Thyroid gland (tissue), 4 donors: Measurements from ENCODE around the gene PAX1. TPM values are rescaled to one million over a fixed set of nuclear protein-coding genes. Genes with fewer than 3 reads are reported as not detected.

Experiments used
- DNase-seq, 2 donors: peaks; one replicate each; pipeline ENCODE4 v3.0.0-alpha.2; 2019
- H3K27ac ChIP-seq, 3 donors: fragments of 200-600 bp; sonication (generic); 1 replicate in 2 of 3; 2 replicates in 1 of 3; pipeline ENCODE4 v1.5.1; 2016 to 2019; ENCODE audit warnings: mild to moderate bottlenecking in 1 of 3, moderate library complexity in 1 of 3
- H3K27me3 ChIP-seq: fragments of 200-600 bp; sonication (generic); one replicate; pipeline ENCODE4 v1.5.1; 2019
- H3K36me3 ChIP-seq, 2 donors: fragments of 200-600 bp; sonication (generic); one replicate each; pipeline ENCODE4 v1.5.1; 2016 to 2019
- H3K4me1 ChIP-seq, 2 donors: fragments of 200-600 bp; sonication (generic); one replicate each; pipeline ENCODE4 v1.5.1; 2017 to 2019
- H3K4me3 ChIP-seq, 3 donors: fragments of 200-600 bp; sonication (generic); replicated peaks in 1 of 3; 1 replicate in 2 of 3; 2 replicates in 1 of 3; pipeline ENCODE4 v1.5.1; 2016; ENCODE audit warnings: mild to moderate bottlenecking in 1 of 3
- H3K9me3 ChIP-seq: fragments of 200-600 bp; sonication (generic); one replicate; pipeline ENCODE4 v1.5.1; 2017
- POLR2A ChIP-seq, 2 donors: fragments of 450-650 bp; IDR thresholded peaks; one replicate each; pipeline ENCODE4 v1.6.1; 2017; ENCODE audit warnings: antibody characterized with exemption in 2 of 2, mild to moderate bottlenecking in 2 of 2, moderate library complexity in 1 of 2
- WGBS, 2 donors: methylation state at CpG; one replicate each; pipeline ENCODE4 v1.1.5; 2017; 5-methylcytosine and 5-hydroxymethylcytosine counted together
- intact Hi-C: fragments of 100-400 bp; cut with DNase I; formaldehyde crosslinking; loops from one replicate; pipeline ENCODE4 v1.15.1; 2023
- total RNA-seq, 4 donors: library from RNA; depleted of rRNA; stranded (reverse); fragments of >200 nt; gene quantifications; one replicate each; pipeline ENCODE4 v1.2.3, GENCODE V29; 2016
- TF ChIP-seq, protein P1 (sequence below), 6 experiments: fragments of 200-600 bp in 3 of 6; fragments of 450-650 bp in 3 of 6; sonication (generic) in 3 of 6; IDR thresholded peaks; one replicate each; pipeline ENCODE4 v1.5.1; 2016 to 2019; ENCODE audit warnings: antibody characterized with exemption in 6 of 6, mild to moderate bottlenecking in 2 of 6, inconsistent platforms in 1 of 6, moderate library complexity in 1 of 6

PAX1 gene
- total RNA-seq, 4 donors from 2014 or later, result 0.81 to 1.6 (median 0.88) TPM; not detected in 1

- Histone ChIP-seq H3K4me3 (peak overlapping the region in 2 of 3 donors; percentile 18 to 23), H3K9me3 (no peaks in the 10 kb centered on the region), H3K27me3 (peaks cover 12% of the 10 kb centered on the region), H3K4me1 (peaks cover 3 to 22% of the 10 kb centered on the region in 2 donors), H3K27ac (no peak overlapping the region), H3K36me3 (no peaks in the 10 kb centered on the region)
- DNase-seq, result peak; percentile 81 to 91
- intact Hi-C loops, result loop anchor here (5.0 kb wide), 2 partner anchors 64 to 399 kb away; no protein-coding TSS in a partner anchor
- TF ChIP-seq, protein P1, sequence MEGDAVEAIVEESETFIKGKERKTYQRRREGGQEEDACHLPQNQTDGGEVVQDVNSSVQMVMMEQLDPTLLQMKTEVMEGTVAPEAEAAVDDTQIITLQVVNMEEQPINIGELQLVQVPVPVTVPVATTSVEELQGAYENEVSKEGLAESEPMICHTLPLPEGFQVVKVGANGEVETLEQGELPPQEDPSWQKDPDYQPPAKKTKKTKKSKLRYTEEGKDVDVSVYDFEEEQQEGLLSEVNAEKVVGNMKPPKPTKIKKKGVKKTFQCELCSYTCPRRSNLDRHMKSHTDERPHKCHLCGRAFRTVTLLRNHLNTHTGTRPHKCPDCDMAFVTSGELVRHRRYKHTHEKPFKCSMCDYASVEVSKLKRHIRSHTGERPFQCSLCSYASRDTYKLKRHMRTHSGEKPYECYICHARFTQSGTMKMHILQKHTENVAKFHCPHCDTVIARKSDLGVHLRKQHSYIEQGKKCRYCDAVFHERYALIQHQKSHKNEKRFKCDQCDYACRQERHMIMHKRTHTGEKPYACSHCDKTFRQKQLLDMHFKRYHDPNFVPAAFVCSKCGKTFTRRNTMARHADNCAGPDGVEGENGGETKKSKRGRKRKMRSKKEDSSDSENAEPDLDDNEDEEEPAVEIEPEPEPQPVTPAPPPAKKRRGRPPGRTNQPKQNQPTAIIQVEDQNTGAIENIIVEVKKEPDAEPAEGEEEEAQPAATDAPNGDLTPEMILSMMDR (IDR thresholded peaks at IDR 0.05), result peak in 5 of 6 experiments; percentile 58 to 84 (median 75)
- TF ChIP-seq POLR2A (IDR thresholded peaks at IDR 0.05), result no peak
- WGBS, 2 donors, result 10 to 12% methylated on average over 27 to 44 of the region's 54 CpGs
These were observed 2.7 kb upstream of the PAX1 start for GRCh38 chr20:21702553-21703470.

- H3K4me1 ChIP-seq, result peaks cover 3 to 14% of the 10 kb centered on the region in 2 donors
These were observed 1.6 kb upstream of the PAX1 start for GRCh38 chr20:21703717-21704407.

DNA sequence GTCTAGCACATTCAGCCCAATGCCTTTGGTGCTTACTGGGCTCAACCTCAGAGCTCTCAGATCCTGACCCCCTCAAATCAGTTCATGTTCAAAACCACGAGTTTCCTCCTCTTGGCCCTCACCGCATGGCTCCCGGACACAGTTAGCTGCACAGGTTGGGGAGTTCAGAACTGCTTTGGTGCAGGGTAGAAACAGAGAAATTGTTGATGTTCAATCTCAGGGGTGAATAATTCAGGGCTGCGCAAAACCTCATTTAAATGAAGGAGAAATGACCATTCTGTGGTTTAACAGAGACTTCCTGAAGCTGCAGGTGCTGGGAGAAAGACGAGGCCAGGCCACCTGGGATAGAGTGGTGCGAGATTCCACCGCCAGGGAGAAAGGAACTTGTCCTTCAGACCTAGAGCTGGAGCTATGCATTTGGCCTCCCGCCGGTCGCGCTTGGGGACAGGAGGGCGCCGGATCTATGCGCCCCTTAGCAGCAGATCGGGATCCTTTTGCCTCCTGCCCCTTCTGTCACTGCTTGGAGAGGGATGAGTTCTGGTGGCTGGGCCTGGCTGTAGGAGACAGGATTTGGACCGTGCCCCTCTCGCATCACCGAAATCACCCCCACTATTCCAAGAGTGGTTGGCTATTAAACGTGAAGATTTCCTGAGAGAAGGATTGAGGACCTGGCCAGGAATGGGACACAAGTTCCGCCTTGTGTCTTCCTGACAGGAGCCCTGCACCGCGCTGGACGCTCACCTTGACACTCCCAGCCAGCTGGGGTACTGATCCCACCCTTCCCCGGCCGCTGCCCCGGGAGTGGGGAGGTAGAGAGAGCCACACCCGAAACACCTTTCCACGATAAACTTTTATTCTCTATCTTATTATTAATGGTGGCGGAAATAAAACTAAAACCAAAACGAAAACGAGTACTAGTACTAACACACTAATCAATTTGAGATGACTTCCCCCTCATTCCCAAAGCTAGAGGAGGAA is 767 bp upstream of the PAX1 start:
- no peaks in the 10 kb centered on the region for H3K9me3 ChIP-seq
- WGBS, 2 donors, result 16 to 20% methylated on average over 31 of the region's 31 CpGs
- TF ChIP-seq, protein P1 (IDR thresholded peaks at IDR 0.05), result no peak
- TF ChIP-seq POLR2A (IDR thresholded peaks at IDR 0.05), result no peak
- H3K4me3 ChIP-seq, result no peak overlapping the region
- DNase-seq, result no peak
- intact Hi-C loops, result loop anchor here (5.0 kb wide), 2 partner anchors 63 to 398 kb away; no protein-coding TSS in a partner anchor
- H3K36me3 ChIP-seq, result no peaks in the 10 kb centered on the region
- peaks cover 3 to 10% of the 10 kb centered on the region in 2 donors for H3K4me1 ChIP-seq
- H3K27me3 ChIP-seq, result peaks cover 12% of the 10 kb centered on the region
- H3K27ac ChIP-seq, result no peak overlapping the region

More at GRCh38 chr20:21703717-21704407, 1.6 kb upstream of the PAX1 start:
- H3K27ac ChIP-seq, result no peak overlapping the region
- intact Hi-C loops, result loop anchor here (5.0 kb wide), 2 partner anchors 63 to 398 kb away; no protein-coding TSS in a partner anchor
- H3K4me3 ChIP-seq, result peak overlapping the region in 1 of 3 donors; percentile 23
- no peak for DNase-seq
- H3K27me3 ChIP-seq, result peaks cover 12% of the 10 kb centered on the region
- H3K36me3 ChIP-seq, result no peaks in the 10 kb centered on the region
- 16 to 24% methylated on average over 22 of the region's 22 CpGs for WGBS, 2 donors
- TF ChIP-seq, protein P1 (IDR thresholded peaks at IDR 0.05), result no peak
- no peak for TF ChIP-seq POLR2A (IDR thresholded peaks at IDR 0.05)
- H3K9me3 ChIP-seq, result no peaks in the 10 kb centered on the region

DNA sequence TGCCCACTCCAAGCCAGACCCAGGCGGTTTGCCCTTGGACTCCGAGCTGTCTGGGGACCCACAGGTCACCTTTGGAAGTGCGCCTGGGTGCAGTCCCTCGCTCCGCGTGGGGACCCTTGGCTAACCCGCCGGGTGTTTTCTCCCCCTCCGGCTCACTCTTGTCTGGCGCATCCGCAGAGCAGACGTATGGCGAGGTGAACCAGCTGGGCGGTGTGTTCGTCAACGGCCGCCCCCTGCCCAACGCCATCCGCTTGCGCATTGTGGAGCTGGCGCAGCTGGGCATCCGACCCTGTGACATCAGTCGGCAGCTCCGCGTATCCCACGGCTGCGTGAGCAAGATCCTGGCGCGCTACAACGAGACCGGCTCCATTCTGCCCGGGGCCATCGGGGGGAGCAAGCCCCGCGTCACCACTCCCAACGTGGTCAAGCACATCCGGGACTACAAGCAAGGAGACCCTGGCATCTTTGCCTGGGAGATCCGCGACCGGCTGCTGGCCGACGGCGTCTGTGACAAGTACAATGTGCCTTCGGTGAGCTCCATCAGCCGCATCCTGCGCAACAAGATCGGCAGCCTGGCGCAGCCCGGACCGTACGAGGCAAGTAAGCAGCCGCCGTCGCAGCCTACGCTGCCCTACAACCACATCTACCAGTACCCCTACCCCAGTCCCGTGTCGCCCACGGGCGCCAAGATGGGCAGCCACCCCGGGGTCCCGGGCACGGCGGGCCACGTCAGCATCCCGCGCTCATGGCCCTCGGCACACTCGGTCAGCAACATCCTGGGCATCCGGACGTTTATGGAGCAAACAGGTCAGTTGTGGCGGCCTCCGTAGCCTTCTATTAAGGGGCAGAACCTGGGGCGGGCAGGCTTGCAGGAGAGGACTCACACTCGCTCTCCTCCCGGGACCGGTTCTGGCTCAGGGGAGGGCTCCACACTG is 1.1 kb downstream of the PAX1 start:
- H3K4me1 ChIP-seq, result peaks cover 3 to 10% of the 10 kb centered on the region in 2 donors
- intact Hi-C loops, result no loop called here
- no peak for DNase-seq
- no peaks in the 10 kb centered on the region for H3K9me3 ChIP-seq
- TF ChIP-seq, protein P1 (IDR thresholded peaks at IDR 0.05), result no peak
- no peak for TF ChIP-seq POLR2A (IDR thresholded peaks at IDR 0.05)
- H3K27me3 ChIP-seq, result peaks cover 6% of the 10 kb centered on the region
- peak overlapping the region in 1 of 3 donors; percentile 29 for H3K4me3 ChIP-seq
- no peak overlapping the region for H3K27ac ChIP-seq
- H3K36me3 ChIP-seq, result no peaks in the 10 kb centered on the region
- 8 to 9% methylated on average over 21 to 23 of the region's 76 CpGs for WGBS, 2 donors
